Measurements from ENCODE around the gene RAVER2. TPM values are rescaled to one million over a fixed set of nuclear protein-coding genes. Genes with fewer than 3 reads are reported as not detected.

The RAVER2 gene
- total and polyA plus RNA-seq, 2 experiments from 2014 or later = 7.8 to 24.6 TPM

DNA sequence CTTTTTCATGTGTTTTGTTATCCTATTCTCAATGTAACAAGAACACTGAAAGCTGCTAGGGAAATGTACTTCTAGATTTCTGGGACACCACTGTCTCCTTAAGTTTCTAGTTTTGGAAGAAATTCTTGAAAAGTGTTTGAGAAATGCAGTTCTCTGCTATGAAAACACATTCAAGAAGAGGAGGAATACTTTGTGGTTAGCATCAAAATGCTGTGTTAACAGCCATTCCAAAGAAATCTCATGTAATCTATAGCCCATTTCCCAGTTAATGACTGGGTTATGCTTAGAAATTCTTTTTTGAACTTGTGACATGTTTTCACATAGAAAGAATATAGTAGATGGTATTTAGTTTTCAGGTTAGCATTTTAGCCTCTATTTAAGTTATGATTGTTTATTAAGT is 6.0 kb downstream of the RAVER2 start (continued):
- TF ChIP-seq, protein P1, sequence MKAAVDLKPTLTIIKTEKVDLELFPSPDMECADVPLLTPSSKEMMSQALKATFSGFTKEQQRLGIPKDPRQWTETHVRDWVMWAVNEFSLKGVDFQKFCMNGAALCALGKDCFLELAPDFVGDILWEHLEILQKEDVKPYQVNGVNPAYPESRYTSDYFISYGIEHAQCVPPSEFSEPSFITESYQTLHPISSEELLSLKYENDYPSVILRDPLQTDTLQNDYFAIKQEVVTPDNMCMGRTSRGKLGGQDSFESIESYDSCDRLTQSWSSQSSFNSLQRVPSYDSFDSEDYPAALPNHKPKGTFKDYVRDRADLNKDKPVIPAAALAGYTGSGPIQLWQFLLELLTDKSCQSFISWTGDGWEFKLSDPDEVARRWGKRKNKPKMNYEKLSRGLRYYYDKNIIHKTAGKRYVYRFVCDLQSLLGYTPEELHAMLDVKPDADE (IDR thresholded peaks at IDR 0.05) = no peak
- TF ChIP-seq, protein P2, sequence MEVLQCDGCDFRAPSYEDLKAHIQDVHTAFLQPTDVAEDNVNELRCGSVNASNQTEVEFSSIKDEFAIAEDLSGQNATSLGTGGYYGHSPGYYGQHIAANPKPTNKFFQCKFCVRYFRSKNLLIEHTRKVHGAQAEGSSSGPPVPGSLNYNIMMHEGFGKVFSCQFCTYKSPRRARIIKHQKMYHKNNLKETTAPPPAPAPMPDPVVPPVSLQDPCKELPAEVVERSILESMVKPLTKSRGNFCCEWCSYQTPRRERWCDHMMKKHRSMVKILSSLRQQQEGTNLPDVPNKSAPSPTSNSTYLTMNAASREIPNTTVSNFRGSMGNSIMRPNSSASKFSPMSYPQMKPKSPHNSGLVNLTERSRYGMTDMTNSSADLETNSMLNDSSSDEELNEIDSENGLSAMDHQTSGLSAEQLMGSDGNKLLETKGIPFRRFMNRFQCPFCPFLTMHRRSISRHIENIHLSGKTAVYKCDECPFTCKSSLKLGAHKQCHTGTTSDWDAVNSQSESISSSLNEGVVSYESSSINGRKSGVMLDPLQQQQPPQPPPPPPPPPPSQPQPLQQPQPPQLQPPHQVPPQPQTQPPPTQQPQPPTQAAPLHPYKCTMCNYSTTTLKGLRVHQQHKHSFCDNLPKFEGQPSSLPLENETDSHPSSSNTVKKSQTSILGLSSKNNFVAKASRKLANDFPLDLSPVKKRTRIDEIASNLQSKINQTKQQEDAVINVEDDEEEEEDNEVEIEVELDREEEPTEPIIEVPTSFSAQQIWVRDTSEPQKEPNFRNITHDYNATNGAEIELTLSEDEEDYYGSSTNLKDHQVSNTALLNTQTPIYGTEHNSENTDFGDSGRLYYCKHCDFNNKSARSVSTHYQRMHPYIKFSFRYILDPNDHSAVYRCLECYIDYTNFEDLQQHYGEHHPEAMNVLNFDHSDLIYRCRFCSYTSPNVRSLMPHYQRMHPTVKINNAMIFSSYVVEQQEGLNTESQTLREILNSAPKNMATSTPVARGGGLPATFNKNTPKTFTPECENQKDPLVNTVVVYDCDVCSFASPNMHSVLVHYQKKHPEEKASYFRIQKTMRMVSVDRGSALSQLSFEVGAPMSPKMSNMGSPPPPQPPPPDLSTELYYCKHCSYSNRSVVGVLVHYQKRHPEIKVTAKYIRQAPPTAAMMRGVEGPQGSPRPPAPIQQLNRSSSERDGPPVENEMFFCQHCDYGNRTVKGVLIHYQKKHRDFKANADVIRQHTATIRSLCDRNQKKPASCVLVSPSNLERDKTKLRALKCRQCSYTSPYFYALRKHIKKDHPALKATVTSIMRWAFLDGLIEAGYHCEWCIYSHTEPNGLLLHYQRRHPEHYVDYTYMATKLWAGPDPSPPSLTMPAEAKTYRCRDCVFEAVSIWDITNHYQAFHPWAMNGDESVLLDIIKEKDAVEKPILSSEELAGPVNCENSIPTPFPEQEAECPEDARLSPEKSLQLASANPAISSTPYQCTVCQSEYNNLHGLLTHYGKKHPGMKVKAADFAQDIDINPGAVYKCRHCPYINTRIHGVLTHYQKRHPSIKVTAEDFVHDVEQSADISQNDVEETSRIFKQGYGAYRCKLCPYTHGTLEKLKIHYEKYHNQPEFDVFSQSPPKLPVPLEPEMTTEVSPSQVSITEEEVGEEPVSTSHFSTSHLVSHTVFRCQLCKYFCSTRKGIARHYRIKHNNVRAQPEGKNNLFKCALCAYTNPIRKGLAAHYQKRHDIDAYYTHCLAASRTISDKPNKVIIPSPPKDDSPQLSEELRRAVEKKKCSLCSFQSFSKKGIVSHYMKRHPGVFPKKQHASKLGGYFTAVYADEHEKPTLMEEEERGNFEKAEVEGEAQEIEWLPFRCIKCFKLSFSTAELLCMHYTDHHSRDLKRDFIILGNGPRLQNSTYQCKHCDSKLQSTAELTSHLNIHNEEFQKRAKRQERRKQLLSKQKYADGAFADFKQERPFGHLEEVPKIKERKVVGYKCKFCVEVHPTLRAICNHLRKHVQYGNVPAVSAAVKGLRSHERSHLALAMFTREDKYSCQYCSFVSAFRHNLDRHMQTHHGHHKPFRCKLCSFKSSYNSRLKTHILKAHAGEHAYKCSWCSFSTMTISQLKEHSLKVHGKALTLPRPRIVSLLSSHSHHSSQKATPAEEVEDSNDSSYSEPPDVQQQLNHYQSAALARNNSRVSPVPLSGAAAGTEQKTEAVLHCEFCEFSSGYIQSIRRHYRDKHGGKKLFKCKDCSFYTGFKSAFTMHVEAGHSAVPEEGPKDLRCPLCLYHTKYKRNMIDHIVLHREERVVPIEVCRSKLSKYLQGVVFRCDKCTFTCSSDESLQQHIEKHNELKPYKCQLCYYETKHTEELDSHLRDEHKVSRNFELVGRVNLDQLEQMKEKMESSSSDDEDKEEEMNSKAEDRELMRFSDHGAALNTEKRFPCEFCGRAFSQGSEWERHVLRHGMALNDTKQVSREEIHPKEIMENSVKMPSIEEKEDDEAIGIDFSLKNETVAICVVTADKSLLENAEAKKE (CRISPR knock-in tag; IDR thresholded peaks at IDR 0.05) = no peak

DNA sequence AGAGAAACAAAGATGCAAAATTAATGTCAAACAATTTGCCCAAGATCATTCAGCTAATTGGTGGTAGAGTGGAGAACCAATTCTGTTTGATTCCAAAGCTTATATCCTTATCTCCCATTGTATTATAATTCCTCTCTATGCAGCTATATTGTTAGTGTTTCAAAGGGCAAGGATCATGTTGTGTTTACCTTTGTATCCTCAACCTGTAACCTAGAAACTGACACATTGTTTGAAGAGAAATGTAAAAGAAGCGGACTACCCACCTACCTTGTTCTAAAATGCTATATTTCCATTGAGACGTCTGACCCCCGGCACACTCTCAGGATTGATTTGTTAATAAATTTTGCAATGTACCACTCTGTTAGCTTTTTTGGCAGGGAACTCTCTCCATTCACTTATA is 9.3 kb downstream of the RAVER2 start:
- H3K27me3 Mint-ChIP-seq (ENCODE audit: insufficient read depth, low read depth, poor library complexity) = no peaks in the 10 kb centered on the region
- Histone ChIP-seq H3K27ac (ENCODE audit: low read depth) (no peak overlapping the region), H3K9me2 (ENCODE audit: insufficient read depth) (no peaks in the 10 kb centered on the region), H3K4me1 (ENCODE audit: insufficient read depth) (peaks cover 14% of the 10 kb centered on the region), H3K4me2 (no peak overlapping the region), H3F3A (replicated peaks; ENCODE audit: low read depth) (no peaks in the 10 kb centered on the region), H4K20me1 (replicated peaks; ENCODE audit: insufficient read depth) (peaks cover 18% of the 10 kb centered on the region; the same call in 1 of the 2 replicates), H2AFZ (no peak overlapping the region), H3K36me3 (ENCODE audit: insufficient read depth) (no peaks in the 10 kb centered on the region), H3K27me3 (ENCODE audit: insufficient read depth) (no peaks in the 10 kb centered on the region), H3K4me3 (no peak overlapping the region), H3K79me2 (replicated peaks; ENCODE audit: insufficient read depth) (peaks cover 81% of the 10 kb centered on the region)
- H3K27ac Mint-ChIP-seq = no peak overlapping the region
- peaks cover 29% of the 10 kb centered on the region for H3K4me1 Mint-ChIP-seq
- DNase-seq (ENCODE audit: low spot score) (no peak), ATAC-seq (no peak)
- H3K36me3 Mint-ChIP-seq (ENCODE audit: low read depth) = peaks cover 7% of the 10 kb centered on the region; the same call in 2 of the 3 replicates
- no peaks in the 10 kb centered on the region for H3K9me3 Mint-ChIP-seq
- H3K4me3 Mint-ChIP-seq = no peak overlapping the region
- TF ChIP-seq JUNB (IDR thresholded peaks at IDR 0.05; ENCODE audit: unreplicated experiment) = no peak
- no peak for TF ChIP-seq STAT1 (IDR thresholded peaks at IDR 0.05; ENCODE audit: unreplicated experiment)
- TF ChIP-seq, protein P1 (IDR thresholded peaks at IDR 0.05) = no peak
- TF ChIP-seq EZH2phosphoT487 (IDR thresholded peaks at IDR 0.05; ENCODE audit: unreplicated experiment) = no peak
- TF ChIP-seq ZNF331 (CRISPR knock-in tag; IDR thresholded peaks at IDR 0.05; ENCODE audit: low read depth) = no peak
- TF ChIP-seq, protein P3, sequence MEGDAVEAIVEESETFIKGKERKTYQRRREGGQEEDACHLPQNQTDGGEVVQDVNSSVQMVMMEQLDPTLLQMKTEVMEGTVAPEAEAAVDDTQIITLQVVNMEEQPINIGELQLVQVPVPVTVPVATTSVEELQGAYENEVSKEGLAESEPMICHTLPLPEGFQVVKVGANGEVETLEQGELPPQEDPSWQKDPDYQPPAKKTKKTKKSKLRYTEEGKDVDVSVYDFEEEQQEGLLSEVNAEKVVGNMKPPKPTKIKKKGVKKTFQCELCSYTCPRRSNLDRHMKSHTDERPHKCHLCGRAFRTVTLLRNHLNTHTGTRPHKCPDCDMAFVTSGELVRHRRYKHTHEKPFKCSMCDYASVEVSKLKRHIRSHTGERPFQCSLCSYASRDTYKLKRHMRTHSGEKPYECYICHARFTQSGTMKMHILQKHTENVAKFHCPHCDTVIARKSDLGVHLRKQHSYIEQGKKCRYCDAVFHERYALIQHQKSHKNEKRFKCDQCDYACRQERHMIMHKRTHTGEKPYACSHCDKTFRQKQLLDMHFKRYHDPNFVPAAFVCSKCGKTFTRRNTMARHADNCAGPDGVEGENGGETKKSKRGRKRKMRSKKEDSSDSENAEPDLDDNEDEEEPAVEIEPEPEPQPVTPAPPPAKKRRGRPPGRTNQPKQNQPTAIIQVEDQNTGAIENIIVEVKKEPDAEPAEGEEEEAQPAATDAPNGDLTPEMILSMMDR (conservative IDR thresholded peaks at IDR 0.05; ENCODE audit: low read depth in 2 of 2) = no peak

Measured in GM23338 (cell line).